Measurements from ENCODE around the gene SLC35F4.

Gene SLC35F4

DNA sequence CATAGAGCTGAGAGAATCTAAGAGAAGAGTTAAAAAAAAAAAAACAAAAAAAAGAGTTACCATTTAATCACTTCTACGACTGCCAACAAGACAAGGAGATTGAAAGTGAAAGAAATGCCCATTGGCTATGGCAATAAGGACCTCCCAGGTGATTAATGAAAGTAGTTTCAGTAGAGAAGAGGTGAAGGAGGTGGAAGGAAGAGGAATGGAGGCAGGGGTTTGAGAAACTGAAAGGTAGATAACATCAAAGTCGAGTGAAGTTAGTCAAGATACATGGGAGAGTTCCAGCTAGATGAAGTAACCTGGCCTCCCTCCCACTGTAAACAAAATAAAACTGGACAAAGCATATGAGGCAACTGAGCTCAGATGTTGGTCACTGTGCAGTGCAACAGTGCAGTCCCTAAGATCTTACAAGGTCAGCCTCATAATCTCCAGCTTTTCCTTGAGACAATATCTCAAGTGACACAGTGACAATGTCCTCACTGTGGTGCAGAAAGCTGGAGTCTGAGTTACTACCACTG lies 254.3 kb downstream of the SLC35F4 start:
- TF ChIP-seq SIN3A (IDR thresholded peaks at IDR 0.05; ENCODE audit: borderline replicate concordance, insufficient read depth, low read length) (no peak), POLR2AphosphoS5 (IDR thresholded peaks at IDR 0.05; ENCODE audit: low read depth, low read length) (no peak)
- TF ChIP-seq, protein P1, sequence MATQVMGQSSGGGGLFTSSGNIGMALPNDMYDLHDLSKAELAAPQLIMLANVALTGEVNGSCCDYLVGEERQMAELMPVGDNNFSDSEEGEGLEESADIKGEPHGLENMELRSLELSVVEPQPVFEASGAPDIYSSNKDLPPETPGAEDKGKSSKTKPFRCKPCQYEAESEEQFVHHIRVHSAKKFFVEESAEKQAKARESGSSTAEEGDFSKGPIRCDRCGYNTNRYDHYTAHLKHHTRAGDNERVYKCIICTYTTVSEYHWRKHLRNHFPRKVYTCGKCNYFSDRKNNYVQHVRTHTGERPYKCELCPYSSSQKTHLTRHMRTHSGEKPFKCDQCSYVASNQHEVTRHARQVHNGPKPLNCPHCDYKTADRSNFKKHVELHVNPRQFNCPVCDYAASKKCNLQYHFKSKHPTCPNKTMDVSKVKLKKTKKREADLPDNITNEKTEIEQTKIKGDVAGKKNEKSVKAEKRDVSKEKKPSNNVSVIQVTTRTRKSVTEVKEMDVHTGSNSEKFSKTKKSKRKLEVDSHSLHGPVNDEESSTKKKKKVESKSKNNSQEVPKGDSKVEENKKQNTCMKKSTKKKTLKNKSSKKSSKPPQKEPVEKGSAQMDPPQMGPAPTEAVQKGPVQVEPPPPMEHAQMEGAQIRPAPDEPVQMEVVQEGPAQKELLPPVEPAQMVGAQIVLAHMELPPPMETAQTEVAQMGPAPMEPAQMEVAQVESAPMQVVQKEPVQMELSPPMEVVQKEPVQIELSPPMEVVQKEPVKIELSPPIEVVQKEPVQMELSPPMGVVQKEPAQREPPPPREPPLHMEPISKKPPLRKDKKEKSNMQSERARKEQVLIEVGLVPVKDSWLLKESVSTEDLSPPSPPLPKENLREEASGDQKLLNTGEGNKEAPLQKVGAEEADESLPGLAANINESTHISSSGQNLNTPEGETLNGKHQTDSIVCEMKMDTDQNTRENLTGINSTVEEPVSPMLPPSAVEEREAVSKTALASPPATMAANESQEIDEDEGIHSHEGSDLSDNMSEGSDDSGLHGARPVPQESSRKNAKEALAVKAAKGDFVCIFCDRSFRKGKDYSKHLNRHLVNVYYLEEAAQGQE (IDR thresholded peaks at IDR 0.05; ENCODE audit: insufficient read depth in 1 of 2, low read depth in 2 of 2, low read length in 2 of 2): no peak

DNA sequence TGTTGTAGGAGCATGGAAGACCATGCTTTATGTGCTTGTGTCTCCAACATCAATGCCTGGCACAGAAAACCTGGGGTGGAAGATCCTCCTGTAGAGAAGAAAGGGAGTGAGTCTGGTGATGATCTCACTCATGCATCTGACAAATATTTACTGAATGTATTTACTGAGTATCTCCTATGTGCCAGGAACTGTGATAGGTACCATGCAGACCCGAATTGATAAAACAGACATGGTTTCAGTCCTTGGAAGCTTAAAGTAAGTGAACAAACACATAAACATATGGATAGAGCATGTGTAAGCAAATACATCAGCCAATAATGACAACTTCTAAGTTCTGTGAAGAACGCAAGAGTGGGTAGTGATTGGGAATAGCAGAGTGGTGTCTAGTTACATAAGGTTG lies 255.3 kb downstream of the SLC35F4 start:
- TF ChIP-seq POLR2AphosphoS5 (IDR thresholded peaks at IDR 0.05; ENCODE audit: low read depth, low read length) (no peak), TAF1 (IDR thresholded peaks at IDR 0.05; ENCODE audit: borderline replicate concordance, insufficient read depth, low read length) (no peak), FOXP2 (optimal IDR thresholded peaks at IDR 0.05; ENCODE audit: borderline replicate concordance, extremely low read depth, extremely low read length, insufficient read depth) (no peak), SIN3A (IDR thresholded peaks at IDR 0.05; ENCODE audit: borderline replicate concordance, insufficient read depth, low read length) (no peak)
- TF ChIP-seq, protein P1 (IDR thresholded peaks at IDR 0.05; ENCODE audit: insufficient read depth in 1 of 2, low read depth in 2 of 2, low read length in 2 of 2): no peak

DNA sequence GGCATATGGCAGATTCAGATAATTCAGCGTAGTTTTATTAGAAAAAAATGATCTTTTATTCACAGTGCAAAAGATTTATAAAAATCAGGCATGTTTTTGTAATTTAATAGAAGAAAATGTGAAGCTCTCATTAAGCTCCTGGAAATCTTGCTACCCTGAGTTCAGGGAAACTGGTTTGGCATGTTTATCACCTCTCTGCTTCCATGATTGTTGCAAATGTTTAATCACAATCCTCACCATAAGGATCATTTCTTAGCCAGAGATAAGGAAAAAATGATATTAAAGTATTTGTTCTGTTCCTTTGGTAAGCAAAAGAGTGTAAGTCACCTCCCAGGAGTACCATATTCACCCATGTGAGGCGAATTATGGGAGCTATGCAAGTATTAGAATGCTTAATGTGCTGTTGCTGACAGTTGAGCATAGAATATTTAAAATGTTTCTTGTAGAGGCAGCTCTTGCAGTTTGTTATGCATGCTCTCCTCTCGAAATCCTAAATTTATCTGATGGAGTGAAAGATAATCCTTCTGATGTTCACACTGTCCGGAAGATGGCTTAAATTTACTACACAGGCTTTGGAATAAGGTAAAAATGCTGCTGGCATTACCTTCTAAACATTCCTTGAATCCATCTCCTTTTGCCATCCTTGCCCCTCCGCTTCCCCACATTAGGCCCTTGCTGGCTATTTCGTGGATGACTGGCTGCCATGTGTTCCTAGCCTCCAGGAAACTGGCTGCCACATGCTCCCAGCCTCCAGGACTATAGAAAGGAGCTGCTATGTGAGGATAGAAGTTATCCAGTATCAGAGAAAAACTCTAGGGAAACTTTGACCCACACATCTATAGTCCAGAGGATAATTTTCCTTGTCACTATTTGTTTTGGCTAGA lies 256.5 kb downstream of the SLC35F4 start:
- TF ChIP-seq POLR2AphosphoS5 (IDR thresholded peaks at IDR 0.05; ENCODE audit: low read depth, low read length) (no peak), TAF1 (IDR thresholded peaks at IDR 0.05; ENCODE audit: borderline replicate concordance, insufficient read depth, low read length) (no peak), SIN3A (IDR thresholded peaks at IDR 0.05; ENCODE audit: borderline replicate concordance, insufficient read depth, low read length) (no peak)

DNA sequence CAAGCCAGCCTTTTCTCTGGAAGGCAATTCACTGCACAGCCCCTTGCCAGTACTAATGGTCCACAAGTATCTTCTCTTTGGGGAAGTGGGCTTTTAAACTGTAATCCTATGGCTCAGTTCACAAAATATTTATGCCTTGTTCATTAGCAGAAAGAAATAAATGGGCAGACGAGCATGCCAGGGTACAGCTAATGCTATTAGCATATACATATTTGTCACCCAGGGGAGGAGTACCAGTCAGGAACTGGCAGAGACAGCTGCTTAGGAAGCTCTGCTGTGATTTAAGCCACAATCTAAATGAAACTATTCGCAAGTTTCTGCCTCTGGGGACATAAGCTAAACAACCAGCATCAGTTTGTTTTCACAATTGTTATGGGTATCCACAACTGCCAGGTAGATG lies 258.8 kb downstream of the SLC35F4 start:
- no peak for TF ChIP-seq SIN3A (IDR thresholded peaks at IDR 0.05; ENCODE audit: borderline replicate concordance, insufficient read depth, low read length)
- TF ChIP-seq, protein P1 (IDR thresholded peaks at IDR 0.05; ENCODE audit: insufficient read depth in 1 of 2, low read depth in 2 of 2, low read length in 2 of 2): no peak
- no peak for TF ChIP-seq FOXP2 (optimal IDR thresholded peaks at IDR 0.05; ENCODE audit: borderline replicate concordance, extremely low read depth, extremely low read length, insufficient read depth)
- TF ChIP-seq TAF1 (IDR thresholded peaks at IDR 0.05; ENCODE audit: borderline replicate concordance, insufficient read depth, low read length): no peak
- TF ChIP-seq POLR2AphosphoS5 (IDR thresholded peaks at IDR 0.05; ENCODE audit: low read depth, low read length): no peak

DNA sequence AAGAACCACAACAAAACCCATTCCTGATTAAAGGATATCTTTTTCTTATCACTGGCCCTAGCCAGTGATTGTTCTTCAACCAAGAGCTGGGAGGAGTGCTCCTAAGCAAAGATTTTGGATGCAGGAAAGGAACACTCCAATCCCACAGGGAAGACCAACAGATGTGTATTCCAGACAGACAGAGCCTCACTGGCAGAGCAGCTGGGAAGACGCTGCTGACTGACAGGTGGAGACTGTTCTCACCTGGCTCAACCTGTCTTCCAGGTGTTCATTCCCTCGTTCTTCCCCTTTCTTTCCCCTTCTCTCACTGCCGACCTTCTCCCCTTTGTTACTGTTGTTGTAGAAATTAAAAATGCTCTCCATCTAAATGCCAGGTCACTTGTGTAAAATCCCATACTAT lies 282.5 kb downstream of the SLC35F4 start:
- TF ChIP-seq POLR2AphosphoS5 (IDR thresholded peaks at IDR 0.05; ENCODE audit: low read depth, low read length) (no peak), TAF1 (IDR thresholded peaks at IDR 0.05; ENCODE audit: borderline replicate concordance, insufficient read depth, low read length) (no peak), FOXP2 (optimal IDR thresholded peaks at IDR 0.05; ENCODE audit: borderline replicate concordance, extremely low read depth, extremely low read length, insufficient read depth) (no peak), SIN3A (IDR thresholded peaks at IDR 0.05; ENCODE audit: borderline replicate concordance, insufficient read depth, low read length) (no peak)
- TF ChIP-seq, protein P1 (IDR thresholded peaks at IDR 0.05; ENCODE audit: insufficient read depth in 1 of 2, low read depth in 2 of 2, low read length in 2 of 2): no peak

All from PFSK-1 (cell line).